Thoracic aorta (tissue), 2 donors: Measurements from ENCODE around the gene AMOTL1. TPM values are rescaled to one million over a fixed set of nuclear protein-coding genes. Genes with fewer than 3 reads are reported as not detected.
"Not testable (repeated sequence)": the region's sequence is repeated elsewhere in the genome, so short reads cannot be mapped to it uniquely, and the experiment has no call there.

Source experiments
- ATAC-seq: fragments of 150-250 bp; one replicate; pipeline ENCODE4 v1.8.0; 2017; ENCODE audit warnings: low read depth; ENCODE audit not compliant: insufficient number of reproducible peaks, low FRiP score
- DNase-seq: peaks from one replicate; pipeline ENCODE4 v3.0.0-alpha.2; 2020; ENCODE audit warnings: low spot score
- H3K27ac ChIP-seq, 2 donors: fragments of 200-600 bp; sonication (generic); 1 replicate in 1 of 2; 2 replicates in 1 of 2; pipeline ENCODE4 v1.5.1; 2016; ENCODE audit warnings: mild to moderate bottlenecking in 2 of 2, moderate library complexity in 2 of 2
- H3K27me3 ChIP-seq: fragments of 200-600 bp; sonication (generic); replicated peaks from 2 replicates; pipeline ENCODE4 v1.6.0; 2016; ENCODE audit warnings: mild to moderate bottlenecking; ENCODE audit not compliant: insufficient read depth
- H3K36me3 ChIP-seq: fragments of 200-600 bp; sonication (generic); one replicate; pipeline ENCODE4 v1.5.1; 2016
- H3K4me1 ChIP-seq, 2 donors: fragments of 200-600 bp; sonication (generic); 1 replicate in 1 of 2; 2 replicates in 1 of 2; pipeline versions ENCODE4 v1.5.1 to v1.6.0; 2016; ENCODE audit warnings: low read depth in 2 of 2, mild to moderate bottlenecking in 1 of 2; ENCODE audit not compliant: control insufficient read depth in 1 of 2
- H3K4me3 ChIP-seq: fragments of 200-600 bp; sonication (generic); 2 replicates; pipeline ENCODE4 v1.5.1; 2016; ENCODE audit warnings: mild to moderate bottlenecking
- H3K9me3 ChIP-seq: fragments of 200-600 bp; sonication (generic); 2 replicates; pipeline ENCODE4 v1.5.1; 2016
- CTCF ChIP-seq: fragments of 200-600 bp; sonication (generic); IDR thresholded peaks from one replicate; pipeline ENCODE4 v1.5.1; 2019; ENCODE audit warnings: antibody characterized with exemption
- total RNA-seq, 2 donors: library from RNA; depleted of rRNA; stranded (reverse); fragments of >200 nt; gene quantifications; one replicate each; pipeline versions ENCODE4 v1.1.0 to v1.2.3, GENCODE V29; 2016

AMOTL1 gene
- total RNA-seq, 2 donors from 2014 or later, result 64.2 to 89.5 TPM

GRCh38 chr11:94907226-94907625, 139.1 kb downstream of the AMOTL1 start:
- H3K4me3 ChIP-seq, result no peak overlapping the region
- no peak for DNase-seq

GRCh38 chr11:94909371-94909820, 141.2 kb downstream of the AMOTL1 start:
- no peaks in the 10 kb centered on the region for H3K36me3 ChIP-seq
- no peak for DNase-seq
- H3K27me3 ChIP-seq, result no peaks in the 10 kb centered on the region
- H3K9me3 ChIP-seq, result no peaks in the 10 kb centered on the region
- H3K27ac ChIP-seq, result no peak overlapping the region
- H3K4me3 ChIP-seq, result no peak overlapping the region
- TF ChIP-seq CTCF, result no peak
- H3K4me1 ChIP-seq, result no peaks in the 10 kb centered on the region
- ATAC-seq, result no peak

More at GRCh38 chr11:94907226-94907625, 139.1 kb downstream of the AMOTL1 start:
- H3K36me3 ChIP-seq, result no peaks in the 10 kb centered on the region
- ATAC-seq, result no peak
- H3K9me3 ChIP-seq, result no peaks in the 10 kb centered on the region
- H3K27me3 ChIP-seq, result no peaks in the 10 kb centered on the region
- no peak overlapping the region for H3K27ac ChIP-seq
- no peak for TF ChIP-seq CTCF
- H3K4me1 ChIP-seq, result no peaks in the 10 kb centered on the region

DNA sequence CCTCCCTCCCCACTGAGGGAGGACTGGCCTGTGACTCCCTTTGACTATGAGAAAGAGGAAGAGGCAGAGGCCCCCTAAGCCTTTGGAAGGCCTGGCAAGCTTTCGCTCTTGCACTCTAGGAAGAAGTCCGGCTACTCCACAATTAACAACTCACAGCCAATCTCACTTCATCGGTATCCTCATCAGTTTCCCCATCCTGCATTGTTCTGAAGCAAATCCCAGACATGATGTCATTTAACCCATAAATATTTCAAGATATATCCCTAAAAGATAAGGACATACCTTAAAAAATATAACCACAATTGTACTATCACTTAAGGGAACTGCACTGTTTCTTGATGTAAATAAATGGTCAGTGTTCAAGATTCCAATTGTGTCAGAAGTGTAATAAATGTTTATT, 142.1 kb downstream of the AMOTL1 start:
- no peak for TF ChIP-seq CTCF
- no peak overlapping the region for H3K4me3 ChIP-seq
- H3K4me1 ChIP-seq, result no peaks in the 10 kb centered on the region
- ATAC-seq, result no peak
- H3K36me3 ChIP-seq, result no peaks in the 10 kb centered on the region
- DNase-seq, result no peak
- no peaks in the 10 kb centered on the region for H3K9me3 ChIP-seq
- no peaks in the 10 kb centered on the region for H3K27me3 ChIP-seq
- no peak overlapping the region for H3K27ac ChIP-seq

- H3K9me3 ChIP-seq, result no peaks in the 10 kb centered on the region
- no peak overlapping the region for H3K4me3 ChIP-seq
- no peaks in the 10 kb centered on the region for H3K36me3 ChIP-seq
- no peak for DNase-seq
- ATAC-seq, result no peak
- no peaks in the 10 kb centered on the region for H3K27me3 ChIP-seq
- no peaks in the 10 kb centered on the region for H3K4me1 ChIP-seq
- TF ChIP-seq CTCF, result no peak
- H3K27ac ChIP-seq, result no peak overlapping the region
Observed at GRCh38 chr11:94910779-94911178, 142.6 kb downstream of the AMOTL1 start.

GRCh38 chr11:94912806-94913205, 144.7 kb downstream of the AMOTL1 start:
- DNase-seq (no peak), ATAC-seq (no peak)
- Histone ChIP-seq H3K4me3 (no peak overlapping the region), H3K36me3 (no peaks in the 10 kb centered on the region), H3K9me3 (no peaks in the 10 kb centered on the region), H3K27ac (no peak overlapping the region), H3K4me1 (no peaks in the 10 kb centered on the region), H3K27me3 (no peaks in the 10 kb centered on the region)
- TF ChIP-seq CTCF, result no peak

- H3K27me3 ChIP-seq, H3K27ac ChIP-seq, DNase-seq, H3K4me3 ChIP-seq, ATAC-seq, H3K4me1 ChIP-seq, H3K36me3 ChIP-seq, H3K9me3 ChIP-seq: not testable (repeated sequence)
Observed at GRCh38 chr11:94913718-94914394, 145.7 kb downstream of the AMOTL1 start.
